Upper lobe of left lung (tissue), 4 donors: Measurements from ENCODE around the gene AIFM3.

Source experiments
- EP300 ChIP-seq, 4 donors: sonication (generic); formaldehyde crosslinking; IDR thresholded peaks; one replicate each; pipeline ENCODE4 v1.5.1; 2017; ENCODE audit warnings: antibody characterized with exemption in 4 of 4, control low read depth in 2 of 4
- POLR2A ChIP-seq, 4 donors: fragments of 450-650 bp; IDR thresholded peaks; one replicate each; pipeline ENCODE4 v1.5.1; 2016 to 2017; ENCODE audit warnings: antibody characterized with exemption in 4 of 4, mild to moderate bottlenecking in 2 of 4
- TF ChIP-seq, protein P1 (sequence below), 6 experiments: fragments of 450-650 bp in 4 of 6; fragments of 200-600 bp in 2 of 6; sonication (generic) in 2 of 6; IDR thresholded peaks; one replicate each; pipeline ENCODE4 v1.5.1; 2016 to 2019; ENCODE audit warnings: antibody characterized with exemption in 6 of 6

DNA sequence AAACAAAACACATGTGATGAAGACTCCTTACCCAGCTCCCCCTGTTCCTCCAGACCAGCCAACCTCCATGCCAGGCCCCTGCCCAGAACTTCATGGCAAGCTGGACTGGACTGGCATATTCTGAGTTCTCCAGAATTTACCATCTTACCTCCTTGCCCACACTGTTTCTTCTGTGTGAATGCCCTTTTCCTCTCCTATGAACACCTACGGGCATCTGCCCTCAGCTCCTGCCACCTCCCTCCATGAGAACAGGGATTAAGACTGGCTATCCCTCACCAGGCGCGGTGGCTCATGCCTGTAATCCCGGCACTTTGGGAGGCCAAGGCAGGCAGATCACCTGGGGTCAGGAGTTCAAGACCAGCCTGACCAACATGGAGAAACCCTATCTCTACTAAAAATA is 6.4 kb upstream of the AIFM3 start:
- TF ChIP-seq, protein P1, sequence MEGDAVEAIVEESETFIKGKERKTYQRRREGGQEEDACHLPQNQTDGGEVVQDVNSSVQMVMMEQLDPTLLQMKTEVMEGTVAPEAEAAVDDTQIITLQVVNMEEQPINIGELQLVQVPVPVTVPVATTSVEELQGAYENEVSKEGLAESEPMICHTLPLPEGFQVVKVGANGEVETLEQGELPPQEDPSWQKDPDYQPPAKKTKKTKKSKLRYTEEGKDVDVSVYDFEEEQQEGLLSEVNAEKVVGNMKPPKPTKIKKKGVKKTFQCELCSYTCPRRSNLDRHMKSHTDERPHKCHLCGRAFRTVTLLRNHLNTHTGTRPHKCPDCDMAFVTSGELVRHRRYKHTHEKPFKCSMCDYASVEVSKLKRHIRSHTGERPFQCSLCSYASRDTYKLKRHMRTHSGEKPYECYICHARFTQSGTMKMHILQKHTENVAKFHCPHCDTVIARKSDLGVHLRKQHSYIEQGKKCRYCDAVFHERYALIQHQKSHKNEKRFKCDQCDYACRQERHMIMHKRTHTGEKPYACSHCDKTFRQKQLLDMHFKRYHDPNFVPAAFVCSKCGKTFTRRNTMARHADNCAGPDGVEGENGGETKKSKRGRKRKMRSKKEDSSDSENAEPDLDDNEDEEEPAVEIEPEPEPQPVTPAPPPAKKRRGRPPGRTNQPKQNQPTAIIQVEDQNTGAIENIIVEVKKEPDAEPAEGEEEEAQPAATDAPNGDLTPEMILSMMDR (IDR thresholded peaks at IDR 0.05) = no peak
- no peak for TF ChIP-seq POLR2A (IDR thresholded peaks at IDR 0.05)
- TF ChIP-seq EP300 (IDR thresholded peaks at IDR 0.05) = no peak
